ENCODE measurements around the gene C18orf63.

- no peak for TF ChIP-seq TAF1 (IDR thresholded peaks at IDR 0.05; ENCODE audit: borderline replicate concordance, low read depth, low read length)
- no peak for TF ChIP-seq POLR2A (IDR thresholded peaks at IDR 0.05; ENCODE audit: low read depth, low read length)
Observed at GRCh38 chr18:74286106-74286855, 29.4 kb upstream of the C18orf63 start.
